HL-60 (cell line): ENCODE measurements around the gene CFAP206.

Experiments
- CTCF ChIP-seq: IDR thresholded peaks from one replicate; pipeline ENCODE4 v1.5.1; 2011; ENCODE audit warnings: low read length, control low read depth, inconsistent platforms; ENCODE audit not compliant: insufficient read depth
- POLR2AphosphoS5 ChIP-seq: IDR thresholded peaks from 2 replicates; pipeline ENCODE4 v1.6.1; 2012; ENCODE audit warnings: low read depth
- REST ChIP-seq: IDR thresholded peaks from 2 replicates; pipeline ENCODE4 v1.6.1; 2012; ENCODE audit warnings: low read depth; ENCODE audit not compliant: insufficient replicate concordance

GRCh38 chr6:87396595-87397392 lies 11.0 kb upstream of the CFAP206 start:
- TF ChIP-seq CTCF: no peak
- TF ChIP-seq POLR2AphosphoS5: no peak
- no peak for TF ChIP-seq REST
